GM19035 (cell line): ENCODE results near the gene C1orf167.

Experiments
- ATAC-seq: cut with Tn5 transposase; IDR thresholded peaks from one replicate; pipeline ENCODE4 v1.9.1; 2021; ENCODE audit not compliant: unreplicated experiment

Gene C1orf167

GRCh38 chr1:11761988-11762406, at the start of gene C1orf167:
Gene C1orf167, plus strand, starts transcription at chr1:11762193. Its CDS starts 2,208 bp downstream, at chr1:11764401.
- ATAC-seq, result no peak

GRCh38 chr1:11712285-11712684, 49.7 kb upstream of the C1orf167 start:
- ATAC-seq, result no peak

- no peak for ATAC-seq
Measured at GRCh38 chr1:11713095-11713494, 48.9 kb upstream of the C1orf167 start.

GRCh38 chr1:11714831-11715575, 47.0 kb upstream of the C1orf167 start:
- no peak for ATAC-seq

GRCh38 chr1:11719313-11720032, 42.5 kb upstream of the C1orf167 start:
- peak; percentile 60 for ATAC-seq

GRCh38 chr1:11720033-11720376, 42.0 kb upstream of the C1orf167 start:
- no peak for ATAC-seq

GRCh38 chr1:11720525-11720924, 41.5 kb upstream of the C1orf167 start:
- no peak for ATAC-seq

- ATAC-seq, result no peak
Measured at GRCh38 chr1:11721311-11721710, 40.7 kb upstream of the C1orf167 start.

- no peak for ATAC-seq
Measured at GRCh38 chr1:11722538-11722937, 39.5 kb upstream of the C1orf167 start.

- ATAC-seq, result no peak
Measured at GRCh38 chr1:11725616-11726015, 36.4 kb upstream of the C1orf167 start.

GRCh38 chr1:11727119-11727518, 34.9 kb upstream of the C1orf167 start:
- ATAC-seq, result no peak

- no peak for ATAC-seq
Measured at GRCh38 chr1:11728126-11728806, 33.7 kb upstream of the C1orf167 start.

- ATAC-seq, result no peak
Measured at GRCh38 chr1:11729155-11729497, 32.9 kb upstream of the C1orf167 start.

GRCh38 chr1:11729498-11730428, 32.2 kb upstream of the C1orf167 start:
- ATAC-seq, result no peak

- ATAC-seq, result no peak
Measured at GRCh38 chr1:11730429-11730891, 31.5 kb upstream of the C1orf167 start.

- ATAC-seq, result no peak
Measured at GRCh38 chr1:11731691-11732283, 30.2 kb upstream of the C1orf167 start.

- ATAC-seq, result no peak
Measured at GRCh38 chr1:11733306-11733705, 28.7 kb upstream of the C1orf167 start.

- no peak for ATAC-seq
Measured at GRCh38 chr1:11735531-11735853, 26.5 kb upstream of the C1orf167 start.

GRCh38 chr1:11735854-11736745, 25.9 kb upstream of the C1orf167 start, which contains the start of gene AGTRAP:
Gene AGTRAP, plus strand, starts transcription at chr1:11736136. Its CDS starts 73 bp downstream, at chr1:11736209.
- peak; percentile 75 for ATAC-seq
